Stimulated activated CD4-positive, alpha-beta T cell treated with anti-CD3 and anti-CD28 coated beads, TNF-alpha, amount 100 ng/mL, for 24 hours (primary cell): ENCODE results near the gene SPRING1.
"Not testable (repeated sequence)": the region's sequence is repeated elsewhere in the genome, so short reads cannot be mapped to it uniquely, and the experiment has no call there.

Experiments
- DNase-seq, 3 experiments: peaks; one replicate each; pipeline ENCODE4 v3.0.0-alpha.2; 2020; ENCODE audit warnings: low read depth in 3 of 3

Gene SPRING1, protein sequence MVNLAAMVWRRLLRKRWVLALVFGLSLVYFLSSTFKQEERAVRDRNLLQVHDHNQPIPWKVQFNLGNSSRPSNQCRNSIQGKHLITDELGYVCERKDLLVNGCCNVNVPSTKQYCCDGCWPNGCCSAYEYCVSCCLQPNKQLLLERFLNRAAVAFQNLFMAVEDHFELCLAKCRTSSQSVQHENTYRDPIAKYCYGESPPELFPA

GRCh38 chr12:116737774-116738657, at the start of gene SPRING1, which contains the start of gene RNFT2:
SPRING1 (minus strand) TSS chr12:116738069; CDS start chr12:116737900, 169 bp downstream.
RNFT2 (plus strand) TSS chr12:116738315; CDS start chr12:116740498, 2,183 bp downstream.
- peak; percentile 95 to 99 (median 98) for DNase-seq

DNA sequence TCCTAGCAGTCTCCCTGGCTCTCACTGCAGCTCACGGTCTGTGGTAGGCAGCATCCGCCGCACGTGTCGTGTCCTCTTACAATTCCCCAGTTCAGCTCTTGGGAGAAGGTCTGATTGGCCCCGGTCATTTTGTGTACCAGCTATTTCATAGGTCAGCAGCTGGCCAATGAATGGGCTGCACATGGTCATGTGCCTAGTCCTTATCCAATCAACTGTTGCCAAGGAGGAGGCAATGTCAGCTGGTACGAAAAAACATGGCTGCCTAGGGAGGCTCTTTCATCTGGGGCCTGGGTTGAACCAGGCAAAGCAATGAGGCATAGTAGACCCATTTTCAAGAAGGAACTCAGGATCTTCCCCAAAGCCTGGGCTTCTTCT, 46.4 kb upstream of the SPRING1 start:
- DNase-seq: no peak

- no peak for DNase-seq
Observed at GRCh38 chr12:116783525-116784237, 45.8 kb upstream of the SPRING1 start.

DNA sequence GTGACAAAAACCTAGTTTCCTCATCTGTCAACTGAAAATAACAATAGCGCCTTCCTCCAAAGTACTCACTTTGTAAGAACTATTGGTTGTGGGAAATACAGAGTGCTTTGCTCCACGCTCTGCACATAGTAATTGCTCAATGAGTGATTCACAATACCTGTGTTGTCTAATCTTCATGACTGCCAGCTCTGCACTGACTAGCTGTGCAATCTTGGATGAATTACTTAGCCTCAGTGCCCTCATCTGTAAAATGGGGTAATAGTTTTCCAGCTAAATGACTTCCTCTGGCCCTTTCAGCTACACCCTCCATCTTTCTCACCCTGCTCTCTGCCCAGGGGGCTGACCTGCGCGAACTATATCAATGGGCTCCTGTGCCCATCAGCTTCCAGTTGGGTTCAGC, 43.1 kb upstream of the SPRING1 start:
- no peak for DNase-seq

DNA sequence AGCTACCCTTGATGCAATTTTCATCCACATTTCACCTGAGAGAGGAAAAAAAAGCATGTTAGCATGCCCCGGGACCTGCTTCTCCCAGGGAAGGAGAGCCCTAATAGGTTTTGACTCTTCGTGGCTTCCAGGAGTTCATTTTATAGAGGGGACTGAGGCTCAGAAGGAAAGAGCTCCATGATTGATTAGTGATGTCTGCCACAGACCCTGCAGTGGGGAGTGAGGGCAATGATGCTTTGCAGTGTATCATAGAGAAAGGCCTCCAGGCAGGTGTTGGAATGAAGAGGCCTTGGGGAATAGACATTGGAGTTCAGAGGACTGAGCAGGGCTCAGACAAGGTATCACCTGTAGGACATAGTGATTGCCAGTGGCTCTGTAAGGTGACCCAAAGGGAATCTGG, 41.7 kb upstream of the SPRING1 start:
- no peak for DNase-seq

DNA sequence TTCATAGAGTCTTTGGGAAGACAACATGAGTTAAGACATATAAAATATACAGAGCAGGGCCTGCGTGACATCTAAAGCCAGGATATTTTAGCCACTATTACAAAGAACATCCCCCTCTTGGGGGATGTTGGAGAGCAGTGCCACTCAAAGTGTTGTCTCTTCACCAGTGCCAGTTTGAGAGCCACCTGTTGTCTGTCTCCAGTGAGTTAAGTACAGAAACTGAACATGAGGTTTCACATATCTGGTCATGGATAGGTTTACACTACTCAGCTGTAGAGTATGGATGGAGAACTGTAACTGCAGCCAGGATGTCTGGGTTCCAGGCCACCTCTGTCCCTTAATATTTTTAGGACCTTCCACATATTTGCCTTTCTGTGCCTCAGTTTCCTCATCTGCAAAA, 39.4 kb upstream of the SPRING1 start:
- DNase-seq: no peak

DNA sequence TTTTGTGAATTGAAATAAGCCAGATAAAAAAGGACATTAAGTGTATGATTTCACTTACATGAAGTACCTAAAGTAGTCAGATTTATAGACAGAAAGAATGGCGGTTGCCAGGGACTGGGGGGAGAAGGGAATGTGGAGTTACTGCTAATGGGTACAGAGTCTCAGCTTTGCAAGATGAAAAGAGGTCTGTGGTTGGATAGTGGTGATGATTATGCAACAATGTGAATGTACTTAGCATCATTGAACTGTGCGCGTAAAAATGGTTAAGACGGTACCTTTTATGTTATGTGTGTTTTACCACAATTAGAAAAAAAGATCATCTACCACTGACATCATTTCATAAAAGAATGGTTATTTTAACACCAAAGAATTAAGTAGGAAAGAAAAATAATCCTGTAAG, 36.2 kb upstream of the SPRING1 start:
- no peak for DNase-seq

DNA sequence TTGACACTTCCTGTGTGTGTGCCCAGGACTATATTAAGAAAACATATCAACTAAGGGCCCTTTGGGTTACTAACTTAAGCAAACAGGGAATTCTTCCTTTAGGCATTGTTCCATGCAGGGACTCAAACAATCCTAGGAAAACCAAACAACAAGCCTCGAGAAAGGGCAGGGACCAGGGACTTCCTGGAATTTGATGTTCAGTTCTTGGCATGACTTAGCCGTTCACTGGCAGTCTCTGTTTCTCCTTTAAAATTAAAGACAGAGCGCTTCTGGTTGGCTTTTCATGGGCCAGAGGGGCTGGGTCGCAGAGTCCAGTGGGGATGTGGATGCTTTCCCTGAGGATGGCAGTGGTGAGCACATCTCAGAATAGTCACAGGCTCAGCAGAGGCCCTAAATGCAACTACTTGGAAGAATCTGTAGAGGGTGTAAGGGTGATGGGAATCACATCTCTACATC, 35.4 kb upstream of the SPRING1 start:
- no peak for DNase-seq

GRCh38 chr12:116771651-116772050, 33.8 kb upstream of the SPRING1 start:
- no peak for DNase-seq

DNA sequence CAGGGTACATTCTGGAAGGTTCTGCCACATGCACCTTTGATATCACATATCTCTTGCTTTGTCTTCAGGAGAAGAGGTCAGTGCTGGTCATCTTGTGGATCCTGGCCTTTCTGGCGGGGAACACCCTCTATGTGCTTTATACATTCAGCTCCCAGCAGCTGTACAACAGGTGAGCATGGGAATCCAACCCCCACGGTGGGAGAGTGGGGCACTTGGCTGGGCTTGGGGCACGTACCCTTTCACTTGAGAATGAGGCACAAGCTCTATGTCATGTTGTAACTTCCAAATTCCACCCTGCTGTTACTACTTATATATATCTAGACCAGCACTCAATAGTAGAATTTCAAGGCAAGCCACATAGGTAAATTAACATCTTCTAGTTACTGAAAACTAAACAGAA, 28.9 kb upstream of the SPRING1 start:
- DNase-seq: no peak

DNA sequence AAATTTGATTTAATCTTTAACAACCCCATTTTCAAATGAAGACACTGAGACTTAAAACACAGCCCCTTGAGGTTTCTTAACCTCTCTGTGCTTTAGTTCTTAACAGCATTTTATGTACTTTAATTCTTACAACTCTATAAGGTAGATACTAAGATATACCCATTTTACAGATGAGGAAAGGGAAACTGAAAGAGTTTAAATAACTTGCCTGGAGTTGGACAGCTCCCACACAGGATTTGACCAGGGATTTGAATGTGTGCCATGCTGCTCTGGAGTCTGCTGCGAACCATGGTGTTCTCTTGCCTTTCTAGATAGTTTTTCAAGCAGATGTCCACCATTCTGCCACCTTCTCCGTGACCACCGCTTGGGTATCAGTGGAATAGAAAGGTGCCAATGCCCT, 28.4 kb upstream of the SPRING1 start:
- no peak for DNase-seq

DNA sequence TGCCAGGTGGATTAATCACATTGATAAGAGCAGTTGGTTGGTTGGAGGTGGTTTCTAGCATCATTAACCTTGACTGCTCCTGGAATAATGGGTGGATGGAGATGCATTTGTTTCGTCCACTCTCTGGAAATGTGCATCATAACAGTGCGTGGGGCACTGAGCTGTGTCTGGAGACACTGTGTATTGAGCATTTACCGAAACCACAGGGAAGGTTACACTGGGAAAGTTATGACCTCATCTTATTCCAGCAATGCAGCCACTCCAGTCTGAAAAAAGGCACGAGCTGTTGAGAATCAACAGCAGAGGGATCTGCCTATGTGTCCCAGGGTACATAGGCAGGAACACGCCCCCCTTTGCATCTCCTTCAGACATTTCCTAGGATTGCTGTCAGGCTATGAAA, 27.4 kb upstream of the SPRING1 start:
- DNase-seq: no peak

GRCh38 chr12:116761499-116761898, 23.6 kb upstream of the SPRING1 start:
- no peak for DNase-seq

GRCh38 chr12:116760622-116761020, 22.8 kb upstream of the SPRING1 start:
- DNase-seq: no peak

DNA sequence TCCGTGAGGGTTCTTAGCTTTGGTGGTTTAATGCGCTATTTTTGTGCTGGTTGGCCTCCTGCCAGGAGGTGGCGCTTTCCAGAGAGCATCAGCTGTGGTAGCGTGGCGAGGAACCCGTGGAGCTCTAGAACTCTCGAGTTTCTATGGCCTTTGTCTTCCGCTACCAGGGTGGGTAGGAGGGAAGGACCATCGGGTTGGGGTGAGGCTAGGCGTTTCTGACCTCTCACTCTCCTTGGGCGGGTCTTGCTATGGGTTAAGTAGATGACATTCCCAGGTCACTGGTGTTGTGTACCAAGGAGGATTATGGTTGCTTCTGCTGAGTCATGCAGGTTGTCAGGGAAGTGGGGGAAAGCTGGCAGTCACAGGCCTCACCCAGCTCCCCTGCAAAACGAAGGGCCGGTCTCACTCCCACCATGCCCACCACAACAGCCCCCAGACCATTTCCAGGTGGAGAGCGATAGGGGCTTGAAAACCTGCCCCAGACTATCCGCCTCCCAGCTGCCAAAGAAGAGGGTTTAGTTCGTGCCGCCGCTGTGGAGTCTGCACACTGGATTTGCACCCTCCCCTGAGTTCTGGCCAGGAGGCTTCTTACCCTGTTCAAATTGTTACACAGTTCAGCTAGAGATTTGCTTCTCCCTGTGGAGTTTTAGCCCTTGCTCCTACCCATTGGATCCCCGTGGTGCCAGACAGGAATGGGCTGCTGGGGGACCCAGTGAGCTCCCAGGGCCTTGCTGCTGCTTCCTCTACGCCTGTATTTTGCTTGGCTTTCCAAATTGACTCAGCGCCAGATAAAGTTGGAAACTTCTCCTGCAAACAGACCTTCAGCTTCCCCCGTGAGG, 22.1 kb upstream of the SPRING1 start:
- DNase-seq: peak in 1 of 3 experiments; percentile 25

DNA sequence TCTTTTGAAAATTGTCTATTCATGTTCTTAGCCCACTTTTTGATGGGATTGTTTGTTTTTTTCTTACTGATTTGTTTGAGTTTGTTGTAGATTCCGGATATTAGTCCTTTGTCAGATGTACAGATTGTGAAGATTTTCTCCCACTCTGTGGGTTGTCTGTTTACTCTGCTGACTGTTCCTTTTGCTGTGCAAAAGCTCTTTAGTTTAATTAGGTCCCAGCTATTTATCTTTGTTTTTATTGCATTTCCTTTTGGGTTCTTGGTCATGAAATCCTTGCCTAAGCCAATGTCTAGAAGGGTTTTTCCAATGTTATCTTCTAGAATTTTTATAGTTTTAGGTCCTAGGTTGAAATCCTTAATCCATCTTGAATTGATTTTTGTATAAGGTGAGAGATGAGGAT, 16.9 kb upstream of the SPRING1 start:
- DNase-seq: not testable (repeated sequence)

DNA sequence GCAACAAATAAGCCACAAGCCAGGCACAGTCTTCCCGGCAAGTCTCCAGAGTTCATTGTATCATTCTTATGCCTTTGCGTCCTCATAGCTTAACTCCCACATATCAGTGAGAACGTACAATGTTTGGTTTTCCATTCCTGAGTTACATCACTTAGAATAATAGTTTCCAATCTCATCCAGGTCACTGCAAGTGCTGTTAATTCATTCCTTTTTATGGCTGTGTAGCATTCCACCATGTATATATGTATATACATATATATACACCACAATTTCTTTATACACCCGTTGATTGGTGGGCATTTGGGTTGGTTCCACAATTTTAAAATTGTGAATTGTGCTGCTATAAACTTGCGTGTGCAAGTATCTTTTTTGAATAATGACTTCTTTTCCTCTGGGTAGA, 16.2 kb upstream of the SPRING1 start:
- not testable (repeated sequence) for DNase-seq

DNA sequence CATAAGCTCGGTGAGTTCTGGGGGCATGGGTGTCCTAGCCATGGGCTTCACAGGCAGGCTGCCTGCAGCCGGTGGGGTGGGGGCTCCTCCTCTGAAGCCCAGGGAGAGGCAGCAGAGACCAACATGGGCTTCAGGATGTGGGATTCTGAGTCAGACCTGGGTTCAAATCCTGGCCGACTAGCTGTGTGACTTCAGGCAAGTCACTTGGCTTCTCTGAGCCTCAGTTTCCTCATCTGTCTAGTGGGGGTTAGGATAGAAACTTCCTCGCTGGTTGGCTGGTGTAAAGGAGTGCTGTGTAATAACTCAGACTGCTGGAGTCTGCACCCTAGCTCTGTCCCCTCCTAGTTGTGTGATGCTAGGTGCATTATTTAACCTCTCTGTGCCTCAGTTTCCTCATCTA, 12.4 kb upstream of the SPRING1 start:
- DNase-seq: no peak

DNA sequence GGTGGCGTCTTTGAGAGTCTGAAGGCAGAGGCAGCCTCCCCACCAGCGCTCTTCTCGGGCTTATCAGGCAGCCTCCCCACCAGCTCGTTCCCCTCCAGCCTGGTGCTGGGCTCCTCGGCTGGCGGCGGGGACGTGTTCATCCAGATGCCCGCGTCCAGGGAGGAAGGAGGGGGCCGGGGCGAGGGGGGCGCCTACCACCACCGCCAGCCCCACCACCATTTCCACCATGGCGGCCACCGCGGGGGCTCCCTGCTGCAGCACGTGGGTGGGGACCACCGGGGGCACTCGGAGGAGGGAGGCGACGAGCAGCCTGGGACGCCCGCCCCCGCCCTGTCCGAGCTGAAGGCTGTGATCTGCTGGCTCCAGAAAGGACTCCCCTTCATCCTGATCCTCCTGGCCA, 12.0 kb upstream of the SPRING1 start:
- DNase-seq: no peak

DNA sequence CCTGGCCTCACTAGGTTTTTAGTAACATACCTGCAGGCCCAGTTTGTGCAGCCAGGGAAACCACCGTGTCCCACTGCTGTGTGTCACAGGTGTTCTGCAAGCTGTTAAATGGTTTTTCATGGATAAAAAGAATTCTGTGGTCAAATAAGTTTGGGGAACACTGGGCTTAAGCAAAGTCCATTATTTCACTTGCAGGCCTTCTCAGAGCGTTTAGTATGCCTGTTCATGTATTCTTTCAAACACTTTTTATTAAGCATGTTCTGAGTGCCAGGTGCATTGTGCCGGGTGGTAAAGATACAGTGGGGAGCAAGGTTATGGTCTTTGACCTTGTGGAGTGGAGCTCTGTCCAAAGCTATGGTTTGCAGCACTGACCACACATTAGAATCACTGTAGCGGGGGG, 7.7 kb upstream of the SPRING1 start:
- DNase-seq: no peak

DNA sequence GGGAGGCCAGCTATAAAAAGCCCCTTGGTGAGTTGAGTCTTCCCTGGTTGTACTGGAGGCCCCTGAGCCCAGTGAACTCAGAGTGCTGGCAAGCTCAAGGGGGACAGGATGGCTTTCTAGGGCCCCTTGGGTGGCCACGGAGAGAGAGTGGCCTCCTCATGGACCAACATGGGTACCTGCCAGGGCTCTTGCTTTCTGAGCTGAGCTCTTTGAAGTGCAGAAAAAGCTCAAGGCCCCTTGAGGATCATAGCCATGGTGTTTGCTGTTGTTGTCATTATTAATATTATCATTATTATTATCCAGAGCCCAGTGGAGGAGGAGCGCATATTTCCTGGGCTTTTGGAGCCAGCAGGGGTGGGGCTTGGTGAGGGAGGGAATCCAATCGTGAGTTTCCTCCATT, 6.9 kb upstream of the SPRING1 start:
- DNase-seq: no peak

- not testable (repeated sequence) for DNase-seq
Observed at GRCh38 chr12:116742787-116743186, 4.9 kb upstream of the SPRING1 start.
